Loucy (cell line): ENCODE data around the gene SLC29A2.

Source experiments
- CTCF ChIP-seq: fragments of 200-600 bp; sonication (generic); conservative IDR thresholded peaks from 2 replicates; pipeline ENCODE4 v1.5.1; 2014; ENCODE audit warnings: mild to moderate bottlenecking, antibody characterized with exemption, low read length
- EZH2phosphoT487 ChIP-seq: fragments of 200-600 bp; IDR thresholded peaks from 2 replicates; pipeline ENCODE4 v1.6.1; 2018; ENCODE audit warnings: antibody characterized with exemption, mild to moderate bottlenecking, moderate library complexity, borderline replicate concordance

- no peak for TF ChIP-seq CTCF
- TF ChIP-seq EZH2phosphoT487, result no peak
These were observed 5.6 kb downstream of the SLC29A2 start for GRCh38 chr11:66365711-66366619.
